A549 (cell line): ENCODE results near the gene TMEFF2.

Experiments
- BCL3 ChIP-seq: fragments of >200 bp; sonication (Bioruptor Twin); formaldehyde crosslinking; IDR thresholded peaks from 3 replicates; pipeline ENCODE4 v1.6.1; 2016
- BHLHE40 ChIP-seq: IDR thresholded peaks from 2 replicates; pipeline ENCODE4 v1.6.1; 2012; ENCODE audit warnings: low read depth, low read length, inconsistent platforms
- CTCF ChIP-seq: fragments of >200 bp; sonication (Bioruptor Twin); formaldehyde crosslinking; IDR thresholded peaks from 3 replicates; pipeline ENCODE4 v1.5.1; 2016
- E2F6 ChIP-seq: IDR thresholded peaks from 2 replicates; pipeline ENCODE4 v1.6.1; 2012; ENCODE audit warnings: low read depth, borderline replicate concordance
- EP300 ChIP-seq, 2 experiments: fragments of >200 bp; sonication (Bioruptor Twin); formaldehyde crosslinking; IDR thresholded peaks; 2 replicates in 1 of 2; 3 replicates in 1 of 2; pipeline ENCODE4 v1.6.1; 2016 to 2017
- MAZ ChIP-seq: fragments of 150-350 bp; IDR thresholded peaks from 2 replicates; pipeline ENCODE4 v1.6.1; 2014; ENCODE audit warnings: antibody characterized with exemption, low read depth, low read length, borderline replicate concordance
- PBX3 ChIP-seq: IDR thresholded peaks from 2 replicates; pipeline ENCODE4 v1.6.1; 2012
- POLR2A ChIP-seq: IDR thresholded peaks from 2 replicates; pipeline ENCODE4 v1.6.1; 2012; ENCODE audit warnings: mild to moderate bottlenecking, low read length
- RAD21 ChIP-seq, 2 experiments: fragments of >200 bp in 1 of 2; sonication (Bioruptor Twin) in 1 of 2; formaldehyde crosslinking in 1 of 2; IDR thresholded peaks in 1 of 2; conservative IDR thresholded peaks in 1 of 2; 2 replicates in 1 of 2; 3 replicates in 1 of 2; pipeline ENCODE4 v1.6.1; 2012 to 2018; ENCODE audit warnings: inconsistent platforms in 1 of 2
- RNF2 ChIP-seq: fragments of 200-600 bp; sonication (generic); IDR thresholded peaks from 2 replicates; pipeline ENCODE4 v1.6.1; 2016; ENCODE audit warnings: low read depth, mild to moderate bottlenecking, antibody characterized with exemption, moderate library complexity, borderline replicate concordance

- TF ChIP-seq EP300 (IDR thresholded peaks at IDR 0.05) (no peak), CTCF (no peak), RAD21 (conservative IDR thresholded peaks at IDR 0.05 in 1 of 2, IDR thresholded peaks at IDR 0.05 in 1 of 2) (no peak), PBX3 (no peak), BHLHE40 (no peak), POLR2A (no peak), MAZ (no peak), E2F6 (no peak), RNF2 (no peak), BCL3 (no peak)
Measured at GRCh38 chr2:191932286-191932685, 262.4 kb downstream of the TMEFF2 start.
